MM.1S (cell line): ENCODE measurements around the gene MRPL4.

ENCODE experiments used
- DNase-seq: peaks from one replicate; pipeline ENCODE4 v3.0.0-alpha.2; 2015
- H2AFZ ChIP-seq: fragments of 300-600 bp; sonication (generic); 2 replicates; pipeline ENCODE4 v1.6.0; 2016; ENCODE audit warnings: antibody characterized with exemption, low read length
- H3F3A ChIP-seq: fragments of 300-600 bp; sonication (generic); 2 replicates; pipeline ENCODE4 v1.6.1; 2016; ENCODE audit warnings: mild to moderate bottlenecking, antibody characterized with exemption, low read length, moderate library complexity, mixed read lengths; ENCODE audit not compliant: insufficient read depth
- H3K27ac ChIP-seq: fragments of 300-600 bp; sonication (generic); 2 replicates; pipeline ENCODE4 v1.5.1; 2016; ENCODE audit warnings: mild to moderate bottlenecking, low read length
- H3K27me3 ChIP-seq: fragments of 300-600 bp; sonication (generic); replicated peaks from 2 replicates; pipeline ENCODE4 v1.6.0; 2016; ENCODE audit warnings: low read length; ENCODE audit not compliant: insufficient read depth
- H3K36me3 ChIP-seq: fragments of 300-600 bp; sonication (generic); replicated peaks from 2 replicates; pipeline ENCODE4 v1.6.1; 2016; ENCODE audit warnings: mild to moderate bottlenecking, low read length, mixed read lengths; ENCODE audit not compliant: insufficient read depth
- H3K4me1 ChIP-seq: fragments of 300-600 bp; sonication (generic); 2 replicates; pipeline ENCODE4 v1.6.1; 2016; ENCODE audit warnings: low read length, mixed read lengths
- H3K4me2 ChIP-seq: fragments of 300-600 bp; sonication (generic); 2 replicates; pipeline ENCODE4 v1.6.0; 2016; ENCODE audit warnings: low read depth, low read length
- H3K4me3 ChIP-seq: fragments of 300-600 bp; sonication (generic); 2 replicates; pipeline ENCODE4 v1.5.1; 2016; ENCODE audit warnings: low read length, mixed read lengths
- H3K79me2 ChIP-seq: fragments of 300-600 bp; sonication (generic); 2 replicates; pipeline ENCODE4 v1.6.1; 2016; ENCODE audit warnings: mixed run types, low read length, mixed read lengths
- H3K9ac ChIP-seq: fragments of 300-600 bp; sonication (generic); 2 replicates; pipeline ENCODE4 v1.6.1; 2016; ENCODE audit warnings: low read length, mixed read lengths
- H3K9me2 ChIP-seq: fragments of 300-600 bp; sonication (generic); replicated peaks from 2 replicates; pipeline ENCODE4 v1.6.1; 2016; ENCODE audit warnings: mild to moderate bottlenecking, low read length, mixed read lengths; ENCODE audit not compliant: insufficient read depth
- H3K9me3 ChIP-seq: fragments of 300-600 bp; sonication (generic); replicated peaks from 2 replicates; pipeline ENCODE4 v1.6.1; 2016; ENCODE audit warnings: mild to moderate bottlenecking, low read length, mixed read lengths; ENCODE audit not compliant: insufficient read depth
- H4K20me1 ChIP-seq: fragments of 300-600 bp; sonication (generic); 2 replicates; pipeline ENCODE4 v1.6.1; 2016; ENCODE audit warnings: mild to moderate bottlenecking, low read length, moderate library complexity, mixed read lengths; ENCODE audit not compliant: insufficient read depth
- EZH2 ChIP-seq: fragments of 300-600 bp; sonication (generic); optimal IDR thresholded peaks from 2 replicates; pipeline ENCODE3; 2017; ENCODE audit warnings: low read depth, mild to moderate bottlenecking, antibody characterized with exemption, low read length, mixed read lengths
- EZH2phosphoT487 ChIP-seq: fragments of 300-600 bp; sonication (generic); IDR thresholded peaks from 2 replicates; pipeline ENCODE4 v1.6.1; 2018; ENCODE audit warnings: antibody characterized with exemption, low read length
- TF ChIP-seq, protein P1 (sequence below): fragments of 300-600 bp; sonication (generic); IDR thresholded peaks from 2 replicates; pipeline ENCODE4 v1.5.1; 2016; ENCODE audit warnings: antibody characterized with exemption, low read length, mixed read lengths

MRPL4 gene

DNA sequence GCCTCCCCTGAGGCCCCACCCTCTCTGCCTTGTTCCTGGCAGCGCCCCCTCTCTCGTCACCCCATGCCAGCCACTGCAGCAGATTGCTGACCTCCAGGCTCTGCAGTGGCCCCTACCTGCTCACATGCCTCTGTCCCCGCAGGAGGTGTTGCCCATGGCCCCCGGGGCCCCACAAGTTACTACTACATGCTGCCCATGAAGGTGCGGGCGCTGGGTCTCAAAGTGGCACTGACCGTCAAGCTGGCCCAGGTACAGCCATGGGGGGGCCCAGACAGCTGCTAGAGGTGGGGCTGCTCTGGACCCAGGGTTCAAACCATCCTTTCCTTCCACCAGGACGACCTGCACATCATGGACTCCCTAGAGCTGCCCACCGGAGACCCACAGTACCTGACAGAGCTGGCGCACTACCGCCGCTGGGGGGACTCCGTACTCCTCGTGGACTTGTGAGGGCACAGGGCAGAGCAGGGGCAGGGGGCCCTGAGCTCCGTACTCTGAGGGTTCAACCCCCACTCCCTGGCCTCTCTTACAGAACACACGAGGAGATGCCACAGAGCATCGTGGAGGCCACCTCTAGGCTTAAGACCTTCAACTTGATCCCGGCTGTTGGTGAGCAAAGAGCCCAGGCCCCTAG lies 6.2 kb downstream of the MRPL4 start:
- Histone ChIP-seq H3K27ac (no peak overlapping the region), H3K4me1 (no peaks in the 10 kb centered on the region), H3K27me3 (no peaks in the 10 kb centered on the region), H3K79me2 (peaks cover 20% of the 10 kb centered on the region), H4K20me1 (no peaks in the 10 kb centered on the region), H3K9me2 (no peaks in the 10 kb centered on the region), H3K4me3 (no peak overlapping the region), H3K4me2 (no peak overlapping the region), H3K9ac (no peak overlapping the region), H3K9me3 (no peaks in the 10 kb centered on the region), H2AFZ (no peak overlapping the region), H3K36me3 (peaks cover 4% of the 10 kb centered on the region), H3F3A (no peaks in the 10 kb centered on the region)
- TF ChIP-seq EZH2phosphoT487 (no peak), EZH2 (no peak)
- TF ChIP-seq, protein P1, sequence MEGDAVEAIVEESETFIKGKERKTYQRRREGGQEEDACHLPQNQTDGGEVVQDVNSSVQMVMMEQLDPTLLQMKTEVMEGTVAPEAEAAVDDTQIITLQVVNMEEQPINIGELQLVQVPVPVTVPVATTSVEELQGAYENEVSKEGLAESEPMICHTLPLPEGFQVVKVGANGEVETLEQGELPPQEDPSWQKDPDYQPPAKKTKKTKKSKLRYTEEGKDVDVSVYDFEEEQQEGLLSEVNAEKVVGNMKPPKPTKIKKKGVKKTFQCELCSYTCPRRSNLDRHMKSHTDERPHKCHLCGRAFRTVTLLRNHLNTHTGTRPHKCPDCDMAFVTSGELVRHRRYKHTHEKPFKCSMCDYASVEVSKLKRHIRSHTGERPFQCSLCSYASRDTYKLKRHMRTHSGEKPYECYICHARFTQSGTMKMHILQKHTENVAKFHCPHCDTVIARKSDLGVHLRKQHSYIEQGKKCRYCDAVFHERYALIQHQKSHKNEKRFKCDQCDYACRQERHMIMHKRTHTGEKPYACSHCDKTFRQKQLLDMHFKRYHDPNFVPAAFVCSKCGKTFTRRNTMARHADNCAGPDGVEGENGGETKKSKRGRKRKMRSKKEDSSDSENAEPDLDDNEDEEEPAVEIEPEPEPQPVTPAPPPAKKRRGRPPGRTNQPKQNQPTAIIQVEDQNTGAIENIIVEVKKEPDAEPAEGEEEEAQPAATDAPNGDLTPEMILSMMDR = no peak
- DNase-seq = no peak

DNA sequence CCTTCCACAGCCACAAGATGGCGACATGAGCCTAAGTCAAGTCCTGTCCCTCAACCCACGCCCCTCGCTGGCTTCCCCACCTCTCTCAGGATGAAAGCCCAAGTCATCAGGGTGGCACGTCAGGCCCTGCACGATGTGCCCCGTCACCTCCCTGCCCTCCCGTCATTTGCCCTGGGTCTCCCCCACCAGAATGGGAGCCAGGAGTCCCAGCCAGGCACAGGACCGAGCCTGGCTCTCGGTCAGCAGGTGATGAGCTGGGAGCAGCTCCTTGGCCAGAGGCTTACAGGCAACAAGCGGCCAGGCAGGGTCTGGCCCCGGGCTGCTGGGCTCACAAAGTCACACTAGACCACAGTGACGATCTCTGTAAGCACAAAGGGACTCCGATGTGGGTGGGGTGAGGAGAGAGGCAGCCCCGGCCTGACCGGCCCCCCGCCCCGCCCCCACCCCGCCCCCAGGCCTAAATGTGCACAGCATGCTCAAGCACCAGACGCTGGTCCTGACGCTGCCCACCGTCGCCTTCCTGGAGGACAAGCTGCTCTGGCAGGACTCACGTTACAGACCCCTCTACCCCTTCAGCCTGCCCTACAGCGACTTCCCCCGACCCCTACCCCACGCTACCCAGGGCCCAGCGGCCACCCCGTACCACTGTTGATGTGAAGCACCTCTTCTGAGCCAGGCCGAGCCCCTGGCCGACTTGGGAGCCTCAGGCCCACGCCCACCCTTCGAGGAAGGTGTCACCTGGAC lies 7.3 kb downstream of the MRPL4 start:
- Histone ChIP-seq H3K9ac (no peak overlapping the region), H3F3A (no peaks in the 10 kb centered on the region), H3K79me2 (peaks cover 9% of the 10 kb centered on the region), H3K4me2 (no peak overlapping the region), H3K4me3 (no peak overlapping the region), H2AFZ (no peak overlapping the region), H3K27me3 (no peaks in the 10 kb centered on the region), H3K9me2 (no peaks in the 10 kb centered on the region), H4K20me1 (no peaks in the 10 kb centered on the region), H3K4me1 (no peaks in the 10 kb centered on the region), H3K27ac (no peak overlapping the region), H3K9me3 (no peaks in the 10 kb centered on the region), H3K36me3 (peaks cover 1% of the 10 kb centered on the region; the same call in 1 of the 2 replicates)
- DNase-seq = peak; percentile 81
- TF ChIP-seq EZH2phosphoT487 = no peak
- TF ChIP-seq, protein P1 = peak; percentile 68

DNA sequence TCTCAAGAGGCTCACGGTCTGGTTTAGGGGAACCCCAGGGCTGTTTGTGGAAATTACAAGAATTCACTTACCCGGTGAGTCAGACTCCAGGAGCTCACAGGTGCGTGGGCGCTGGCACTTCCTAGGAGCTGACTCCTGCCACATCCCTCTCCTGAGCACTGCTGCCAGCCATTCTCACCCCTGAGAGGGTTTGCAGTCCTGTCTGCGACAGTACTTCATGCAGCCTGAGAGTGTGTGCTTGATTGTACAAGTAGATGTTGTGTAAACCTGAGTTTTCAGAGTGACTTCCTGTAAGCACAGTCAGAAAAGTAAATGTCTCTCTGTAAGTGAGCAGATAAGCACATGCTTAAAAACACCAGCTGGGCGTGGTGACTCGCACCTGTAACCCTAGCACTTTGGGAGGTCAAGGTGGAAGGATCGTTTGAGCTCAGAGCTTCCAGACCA lies 8.1 kb downstream of the MRPL4 start:
- Histone ChIP-seq H2AFZ (no peak overlapping the region), H3K27ac (no peak overlapping the region), H3K9me3 (no peaks in the 10 kb centered on the region), H3K36me3 (no peaks in the 10 kb centered on the region; the same call in 1 of the 2 replicates), H3K4me1 (no peaks in the 10 kb centered on the region), H3K9me2 (no peaks in the 10 kb centered on the region), H3F3A (no peaks in the 10 kb centered on the region), H3K27me3 (no peaks in the 10 kb centered on the region), H3K9ac (no peak overlapping the region), H3K4me2 (no peak overlapping the region), H4K20me1 (no peaks in the 10 kb centered on the region), H3K4me3 (no peak overlapping the region), H3K79me2 (peaks cover 3% of the 10 kb centered on the region; the same call in 1 of the 2 replicates)
- no peak for DNase-seq
- TF ChIP-seq, protein P1 = no peak
- TF ChIP-seq EZH2phosphoT487 (no peak), EZH2 (no peak)
